SK-N-SH treated with all-trans-retinoic acid at 6 μM for 48 hours (cell line): Measurements from ENCODE around the gene DRGX.

Experiments
- BACH2 ChIP-seq: fragments of 250-450 bp; sonication (Bioruptor Pico); IDR thresholded peaks from 2 replicates; pipeline ENCODE4 v1.9.0; 2021; ENCODE audit warnings: mild to moderate bottlenecking, borderline replicate concordance
- CREB5 ChIP-seq: fragments of 250-450 bp; sonication (Bioruptor Pico); IDR thresholded peaks from 2 replicates; pipeline ENCODE4 v1.5.1; 2020; ENCODE audit warnings: low read depth, mild to moderate bottlenecking, moderate library complexity
- ISL1 ChIP-seq: fragments of 250-450 bp; sonication (Bioruptor Pico); IDR thresholded peaks from 2 replicates; pipeline ENCODE4 v2.1.2; 2022; ENCODE audit warnings: mild to moderate bottlenecking, moderate library complexity
- PATZ1 ChIP-seq: fragments of 250-450 bp; sonication (Bioruptor Pico); IDR thresholded peaks from 2 replicates; pipeline ENCODE4 v1.8.0; 2020; ENCODE audit warnings: mild to moderate bottlenecking, moderate library complexity, borderline replicate concordance
- RARB ChIP-seq: fragments of 250-450 bp; sonication (Bioruptor Pico); IDR thresholded peaks from 2 replicates; pipeline ENCODE4 v1.8.0; 2021; ENCODE audit warnings: mild to moderate bottlenecking, moderate library complexity
- SNAI2 ChIP-seq: fragments of 250-450 bp; sonication (Bioruptor Pico); IDR thresholded peaks from 2 replicates; pipeline ENCODE4 v1.5.0; 2020; ENCODE audit warnings: mild to moderate bottlenecking, moderate library complexity
- TOX ChIP-seq: fragments of 250-450 bp; sonication (Bioruptor Pico); IDR thresholded peaks from 2 replicates; pipeline ENCODE4 v1.8.0; 2021; ENCODE audit warnings: mild to moderate bottlenecking, moderate library complexity, borderline replicate concordance
- ZFP3 ChIP-seq: fragments of 250-450 bp; sonication (Bioruptor Pico); IDR thresholded peaks from 2 replicates; pipeline ENCODE4 v1.5.0; 2020; ENCODE audit warnings: mild to moderate bottlenecking, moderate library complexity
- ZNF8 ChIP-seq: fragments of 450-650 bp; formaldehyde crosslinking; IDR thresholded peaks from 2 replicates; pipeline ENCODE4 v1.5.0; 2020; ENCODE audit warnings: mild to moderate bottlenecking, moderate library complexity

GRCh38 chr10:49382826-49383225 lies 13.1 kb downstream of the DRGX start:
- no peak for TF ChIP-seq SNAI2
- TF ChIP-seq PATZ1 (CRISPR knock-in tag), result no peak
- no peak for TF ChIP-seq ZNF8 (CRISPR knock-in tag)
- no peak for TF ChIP-seq CREB5 (CRISPR knock-in tag)
- TF ChIP-seq ZFP3 (CRISPR knock-in tag), result no peak
- no peak for TF ChIP-seq RARB (CRISPR knock-in tag)
- no peak for TF ChIP-seq BACH2
- no peak for TF ChIP-seq TOX
- no peak for TF ChIP-seq ISL1
